NT2/D1 (cell line): ENCODE measurements around the gene MNDA.

Experiments used
- DNase-seq: peaks from one replicate; pipeline ENCODE4 v3.0.0-alpha.2; 2011; ENCODE audit warnings: low read depth, low spot score
- H3K27me3 ChIP-seq: 2 replicates; pipeline ENCODE4 v1.6.0; 2011; ENCODE audit warnings: mild to moderate bottlenecking; ENCODE audit not compliant: insufficient read length, insufficient read depth
- H3K36me3 ChIP-seq: 2 replicates; pipeline ENCODE4 v1.6.1; 2011; ENCODE audit warnings: mild to moderate bottlenecking, low read length, mixed read lengths; ENCODE audit not compliant: insufficient read depth, insufficient read length
- H3K4me1 ChIP-seq: 2 replicates; pipeline ENCODE4 v1.5.1; 2011; ENCODE audit not compliant: insufficient read depth, insufficient read length
- H3K4me3 ChIP-seq: 2 replicates; pipeline ENCODE4 v1.5.1; 2011; ENCODE audit warnings: low read depth; ENCODE audit not compliant: insufficient read length
- H3K9ac ChIP-seq: 2 replicates; pipeline ENCODE4 v1.6.0; 2011; ENCODE audit warnings: low read depth; ENCODE audit not compliant: insufficient read length
- H3K9me3 ChIP-seq: 2 replicates; pipeline ENCODE4 v1.5.1; 2011; ENCODE audit warnings: mild to moderate bottlenecking, low read length; ENCODE audit not compliant: insufficient read depth
- SUZ12 ChIP-seq: IDR thresholded peaks from 2 replicates; pipeline ENCODE4 v1.6.1; 2011; ENCODE audit not compliant: insufficient read length, insufficient read depth; ENCODE audit errors: extremely low read depth
- YY1 ChIP-seq: IDR thresholded peaks from 2 replicates; pipeline ENCODE4 v1.6.1; 2011; ENCODE audit not compliant: insufficient read length, insufficient read depth
- ZNF274 ChIP-seq: IDR thresholded peaks from 2 replicates; pipeline ENCODE4 v1.6.1; 2011; ENCODE audit warnings: mild to moderate bottlenecking, low read depth, low read length

MNDA gene

DNA sequence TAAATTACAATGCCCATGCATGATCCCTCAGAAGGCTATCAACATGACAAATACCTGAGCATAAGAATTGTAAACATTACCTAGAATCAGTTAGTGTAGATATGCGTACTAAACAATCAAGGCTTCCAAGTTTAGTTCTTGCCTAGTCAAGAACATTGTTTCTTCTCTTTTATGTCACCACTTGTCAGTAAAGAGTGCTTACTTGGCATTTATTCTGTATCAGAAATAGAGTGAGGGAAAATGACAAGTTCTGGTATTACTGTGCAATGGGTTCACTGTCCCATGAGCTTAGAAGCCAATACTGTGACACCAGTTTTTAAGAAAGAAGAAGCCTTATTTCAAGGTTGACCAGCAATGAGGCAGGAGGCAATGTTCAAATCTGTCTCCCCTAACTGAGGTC, 27.5 kb upstream of the MNDA start:
- no peaks in the 10 kb centered on the region for H3K9me3 ChIP-seq
- no peak for TF ChIP-seq ZNF274
- no peak for TF ChIP-seq YY1
- TF ChIP-seq SUZ12 = no peak
- H3K27me3 ChIP-seq = no peaks in the 10 kb centered on the region
- no peaks in the 10 kb centered on the region for H3K4me1 ChIP-seq
- H3K9ac ChIP-seq = no peak overlapping the region
- H3K4me3 ChIP-seq = no peak overlapping the region
- DNase-seq = no peak
- H3K36me3 ChIP-seq = no peaks in the 10 kb centered on the region

DNA sequence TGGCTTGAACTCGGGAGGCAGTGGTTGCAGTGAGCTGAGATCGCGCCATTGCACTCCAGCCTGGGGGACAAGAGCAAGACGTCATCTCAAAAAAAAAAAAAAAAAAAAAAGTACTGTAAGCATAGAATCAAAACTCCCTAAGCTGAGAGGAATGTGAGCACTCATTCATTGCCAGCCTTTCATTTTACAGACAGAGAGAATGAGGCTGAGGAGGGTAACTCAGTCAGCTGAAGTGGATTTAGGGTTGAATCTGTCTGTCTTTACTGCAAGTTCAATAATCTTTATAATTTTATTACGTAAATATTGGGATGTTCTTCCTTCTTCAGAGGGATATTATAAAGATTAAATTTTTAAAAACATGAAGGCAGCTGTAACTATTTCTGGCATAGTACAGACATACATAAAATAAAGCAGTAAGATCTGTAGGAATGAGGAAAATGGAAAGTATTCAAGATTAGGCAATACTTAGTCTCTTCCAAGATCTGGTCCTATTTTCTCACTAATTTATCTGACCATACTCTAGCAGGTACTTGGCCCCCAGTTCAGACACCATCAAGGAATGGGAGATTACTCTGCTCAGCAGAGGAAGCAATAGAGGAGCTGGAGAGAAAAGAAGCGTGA, 24.1 kb upstream of the MNDA start:
- Histone ChIP-seq H3K27me3 (no peaks in the 10 kb centered on the region), H3K36me3 (no peaks in the 10 kb centered on the region), H3K9me3 (no peaks in the 10 kb centered on the region), H3K4me1 (no peaks in the 10 kb centered on the region), H3K9ac (no peak overlapping the region), H3K4me3 (no peak overlapping the region)
- no peak for DNase-seq
- TF ChIP-seq YY1 = no peak
- TF ChIP-seq SUZ12 = no peak
- TF ChIP-seq ZNF274 = no peak

DNA sequence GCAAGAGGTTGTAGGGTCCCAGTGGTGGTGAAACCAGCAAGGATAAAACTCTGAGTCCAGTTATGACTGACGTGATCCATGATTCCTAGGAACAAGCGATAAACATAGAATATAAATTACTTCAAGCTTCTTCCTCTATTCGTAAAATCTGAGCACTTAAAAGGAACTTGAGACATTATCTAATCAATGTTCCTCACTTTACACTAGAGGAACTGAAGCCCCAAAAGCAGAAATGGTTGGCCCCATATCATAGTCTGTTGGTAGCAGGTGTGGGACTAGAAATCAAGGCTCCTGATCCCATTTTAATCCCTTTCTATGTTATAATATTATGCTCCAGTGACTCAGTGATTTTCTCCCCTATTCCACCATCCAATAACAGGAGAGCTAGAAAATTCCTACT, 21.9 kb upstream of the MNDA start:
- H3K9ac ChIP-seq = no peak overlapping the region
- no peaks in the 10 kb centered on the region for H3K36me3 ChIP-seq
- H3K4me1 ChIP-seq = no peaks in the 10 kb centered on the region
- no peaks in the 10 kb centered on the region for H3K27me3 ChIP-seq
- TF ChIP-seq YY1 (no peak), SUZ12 (no peak), ZNF274 (no peak)
- no peak overlapping the region for H3K4me3 ChIP-seq
- no peaks in the 10 kb centered on the region for H3K9me3 ChIP-seq
- DNase-seq = no peak

DNA sequence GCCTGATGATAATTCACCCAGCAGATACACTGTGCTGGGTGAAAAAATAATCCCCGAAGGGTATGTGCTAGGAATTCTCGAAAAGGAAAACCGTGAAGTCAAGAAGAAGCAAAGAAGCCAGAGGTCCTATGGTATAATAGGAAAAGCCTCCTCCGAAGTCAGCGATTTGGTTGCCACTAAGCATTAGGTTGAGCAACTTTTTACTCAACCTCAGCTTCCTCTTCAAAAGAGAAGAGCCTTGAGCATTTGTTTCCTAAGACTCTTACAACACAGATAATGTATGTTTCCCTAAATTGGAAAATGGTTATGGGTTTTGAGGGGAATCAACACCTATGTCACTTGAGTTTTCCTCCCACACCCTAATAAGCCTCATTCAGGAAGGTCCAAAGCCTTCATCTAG, 21.3 kb upstream of the MNDA start:
- no peaks in the 10 kb centered on the region for H3K27me3 ChIP-seq
- H3K4me3 ChIP-seq = no peak overlapping the region
- DNase-seq = no peak

DNA sequence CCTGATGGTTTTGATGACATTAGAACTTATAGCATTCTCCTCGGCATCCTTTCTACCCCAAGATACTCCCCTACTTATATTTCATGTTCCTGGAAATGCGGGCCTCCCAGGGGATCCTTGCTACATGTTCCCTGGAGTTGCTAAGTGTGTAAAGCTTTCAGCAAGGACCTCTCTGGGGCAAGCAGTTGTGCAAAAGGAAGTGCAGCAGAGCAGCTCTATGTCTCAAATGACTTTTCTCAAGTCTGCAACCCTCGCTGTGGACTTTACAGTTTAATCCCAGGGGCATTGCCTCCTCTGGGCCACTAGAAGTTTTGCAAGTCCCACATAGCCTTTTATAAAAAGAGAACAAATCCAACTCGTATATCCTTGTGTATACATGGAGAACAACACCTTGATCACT, 20.8 kb upstream of the MNDA start:
- no peaks in the 10 kb centered on the region for H3K9me3 ChIP-seq
- no peak for DNase-seq
- no peaks in the 10 kb centered on the region for H3K36me3 ChIP-seq
- TF ChIP-seq YY1 (no peak), SUZ12 (no peak), ZNF274 (no peak)
- H3K4me1 ChIP-seq = no peaks in the 10 kb centered on the region
- H3K4me3 ChIP-seq = no peak overlapping the region
- H3K9ac ChIP-seq = no peak overlapping the region
- no peaks in the 10 kb centered on the region for H3K27me3 ChIP-seq

More for the DNA sequence above, 21.3 kb upstream of the MNDA start:
- no peaks in the 10 kb centered on the region for H3K36me3 ChIP-seq
- H3K9ac ChIP-seq = no peak overlapping the region
- no peak for TF ChIP-seq SUZ12
- H3K9me3 ChIP-seq = no peaks in the 10 kb centered on the region
- H3K4me1 ChIP-seq = no peaks in the 10 kb centered on the region

DNA sequence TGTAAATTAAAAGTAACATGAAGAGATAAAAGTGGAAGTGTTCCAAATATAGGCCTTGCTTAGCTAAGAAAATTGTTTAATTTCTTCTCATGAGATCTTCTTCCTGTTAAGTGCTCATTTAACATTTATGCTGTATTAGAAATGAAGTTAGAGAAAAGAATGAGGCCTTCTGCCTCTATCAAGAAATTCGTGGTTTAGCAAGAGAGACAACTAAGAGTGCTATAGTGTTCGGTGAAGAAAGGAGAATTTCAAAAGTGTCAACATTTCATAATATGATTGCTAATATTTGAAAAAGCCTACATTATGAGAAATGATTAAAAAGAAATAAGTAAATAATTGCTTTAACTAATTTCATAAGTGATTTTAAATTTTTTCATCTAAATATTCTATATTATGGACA, 18.8 kb upstream of the MNDA start:
- Histone ChIP-seq H3K36me3 (no peaks in the 10 kb centered on the region), H3K9ac (no peak overlapping the region), H3K9me3 (no peaks in the 10 kb centered on the region), H3K27me3 (no peaks in the 10 kb centered on the region), H3K4me1 (no peaks in the 10 kb centered on the region), H3K4me3 (no peak overlapping the region)
- no peak for DNase-seq
- TF ChIP-seq YY1 = no peak
- no peak for TF ChIP-seq ZNF274
- no peak for TF ChIP-seq SUZ12

DNA sequence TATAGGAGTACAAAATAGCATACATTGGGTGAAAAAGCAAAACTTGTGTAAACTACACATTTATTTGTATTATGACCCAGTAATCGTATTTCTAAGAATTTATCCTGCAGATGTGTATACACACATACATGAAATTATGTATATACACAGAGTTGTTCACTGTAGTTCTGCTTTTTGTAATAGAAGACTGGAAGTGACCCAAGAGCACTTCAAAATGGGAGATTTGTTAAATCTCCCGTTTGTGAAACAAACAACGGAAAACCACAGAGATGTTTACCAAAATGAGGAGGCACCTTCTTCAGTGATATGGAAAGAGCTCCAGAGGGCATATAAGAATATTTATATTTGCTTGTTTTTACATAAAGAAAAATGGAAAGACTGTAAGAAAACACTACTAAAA, 18.0 kb upstream of the MNDA start:
- no peak overlapping the region for H3K4me3 ChIP-seq
- no peaks in the 10 kb centered on the region for H3K4me1 ChIP-seq
- TF ChIP-seq ZNF274 (no peak), SUZ12 (no peak)
- no peaks in the 10 kb centered on the region for H3K27me3 ChIP-seq
- DNase-seq = no peak
- H3K36me3 ChIP-seq = no peaks in the 10 kb centered on the region
- no peak overlapping the region for H3K9ac ChIP-seq
- H3K9me3 ChIP-seq = no peaks in the 10 kb centered on the region

DNA sequence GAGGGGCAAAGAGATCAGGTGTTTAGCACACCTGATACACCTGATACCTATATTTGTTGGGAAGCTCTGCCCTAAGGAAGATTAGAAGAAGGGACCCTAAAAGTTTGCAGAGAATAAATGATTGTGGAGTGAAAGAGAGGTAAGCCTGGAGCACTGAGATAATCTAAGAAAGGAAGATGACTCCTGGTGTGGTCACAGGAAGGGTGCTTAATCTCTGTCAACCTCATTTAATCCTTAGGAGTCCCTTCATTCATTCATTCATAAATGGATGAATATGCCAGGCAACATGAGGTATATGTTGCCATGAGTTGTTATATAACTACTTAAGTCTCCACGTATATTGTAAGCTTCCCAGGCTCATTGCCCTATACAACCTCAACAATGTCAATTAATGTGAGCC, 16.2 kb upstream of the MNDA start:
- Histone ChIP-seq H3K9me3 (no peaks in the 10 kb centered on the region), H3K9ac (no peak overlapping the region), H3K36me3 (no peaks in the 10 kb centered on the region), H3K27me3 (no peaks in the 10 kb centered on the region), H3K4me1 (no peaks in the 10 kb centered on the region), H3K4me3 (no peak overlapping the region)
- TF ChIP-seq YY1 = no peak
- TF ChIP-seq SUZ12 = no peak
- no peak for TF ChIP-seq ZNF274
- no peak for DNase-seq
